Measurements from ENCODE around the gene ITGA6.

ITGA6 gene

GRCh38 chr2:172445851-172446250 lies 18.5 kb downstream of the ITGA6 start:
- H3K27ac ChIP-seq, result no peak overlapping the region

GRCh38 chr2:172446474-172447063 lies 19.2 kb downstream of the ITGA6 start:
- H3K4me3 ChIP-seq (ENCODE audit: low read depth, low read length), result no peak overlapping the region
- TF ChIP-seq CTCF (IDR thresholded peaks at IDR 0.05; ENCODE audit: low read depth, low read length), result no peak
- DNase-seq, result no peak
- H3K27me3 ChIP-seq (ENCODE audit: insufficient read depth, low read depth, severe bottlenecking), result no peaks in the 10 kb centered on the region
- no peak overlapping the region for H3K27ac ChIP-seq
- H3K36me3 ChIP-seq, result no peaks in the 10 kb centered on the region
- no peaks in the 10 kb centered on the region for H3K9me3 ChIP-seq (ENCODE audit: severe bottlenecking)

More at GRCh38 chr2:172445851-172446250, 18.5 kb downstream of the ITGA6 start:
- Histone ChIP-seq H3K27me3 (ENCODE audit: insufficient read depth, low read depth, severe bottlenecking) (no peaks in the 10 kb centered on the region), H3K9me3 (ENCODE audit: severe bottlenecking) (no peaks in the 10 kb centered on the region), H3K36me3 (no peaks in the 10 kb centered on the region), H3K4me3 (ENCODE audit: low read depth, low read length) (no peak overlapping the region)
- DNase-seq, result no peak
- TF ChIP-seq CTCF (IDR thresholded peaks at IDR 0.05; ENCODE audit: low read depth, low read length), result no peak

- Histone ChIP-seq H3K9me3 (ENCODE audit: severe bottlenecking) (no peaks in the 10 kb centered on the region), H3K4me3 (ENCODE audit: low read depth, low read length) (no peak overlapping the region), H3K27ac (no peak overlapping the region), H3K36me3 (no peaks in the 10 kb centered on the region), H3K27me3 (ENCODE audit: insufficient read depth, low read depth, severe bottlenecking) (no peaks in the 10 kb centered on the region)
- TF ChIP-seq CTCF (IDR thresholded peaks at IDR 0.05; ENCODE audit: low read depth, low read length), result no peak
- no peak for DNase-seq
These were observed 20.6 kb downstream of the ITGA6 start for GRCh38 chr2:172447811-172448493.

DNA sequence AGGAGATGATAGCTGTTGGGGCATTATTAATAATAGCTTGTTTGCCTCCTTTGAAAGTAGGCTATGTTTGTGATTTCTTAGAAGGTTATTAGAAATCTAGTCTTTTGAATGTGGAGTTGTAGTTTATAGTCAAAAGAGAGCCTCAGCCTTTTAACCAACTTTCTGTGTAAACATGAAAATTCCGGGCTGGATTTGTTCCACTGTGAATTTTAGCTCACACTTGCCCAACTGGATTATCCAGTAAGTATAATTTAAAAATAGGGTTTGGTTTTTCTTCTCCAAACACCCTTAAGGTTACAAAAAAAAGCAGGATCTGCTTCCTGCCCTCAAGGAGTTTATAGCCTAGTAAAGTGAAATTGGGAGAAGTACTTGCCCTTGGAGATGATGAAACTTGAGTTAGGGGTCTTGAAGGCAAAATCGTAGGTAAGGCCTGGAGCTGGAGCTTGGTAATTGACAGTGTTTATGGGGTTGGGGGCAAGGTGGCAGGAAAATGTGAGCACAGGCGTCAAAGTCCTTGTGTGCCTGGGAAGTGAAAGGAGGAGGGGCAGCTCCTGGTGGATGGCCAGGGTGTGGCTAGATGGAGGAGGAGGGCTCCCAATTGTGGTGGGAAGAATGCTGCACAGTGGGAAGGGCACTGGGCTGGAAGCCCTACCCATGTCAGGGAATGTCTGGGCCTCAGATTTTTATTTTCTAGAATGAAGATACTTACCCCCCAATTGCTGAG lies 21.3 kb downstream of the ITGA6 start:
- no peaks in the 10 kb centered on the region for H3K27me3 ChIP-seq (ENCODE audit: insufficient read depth, low read depth, severe bottlenecking)
- DNase-seq, result no peak
- no peak overlapping the region for H3K27ac ChIP-seq
- no peaks in the 10 kb centered on the region for H3K9me3 ChIP-seq (ENCODE audit: severe bottlenecking)
- H3K36me3 ChIP-seq, result no peaks in the 10 kb centered on the region
- no peak overlapping the region for H3K4me3 ChIP-seq (ENCODE audit: low read depth, low read length)
- no peak for TF ChIP-seq CTCF (IDR thresholded peaks at IDR 0.05; ENCODE audit: low read depth, low read length)

DNA sequence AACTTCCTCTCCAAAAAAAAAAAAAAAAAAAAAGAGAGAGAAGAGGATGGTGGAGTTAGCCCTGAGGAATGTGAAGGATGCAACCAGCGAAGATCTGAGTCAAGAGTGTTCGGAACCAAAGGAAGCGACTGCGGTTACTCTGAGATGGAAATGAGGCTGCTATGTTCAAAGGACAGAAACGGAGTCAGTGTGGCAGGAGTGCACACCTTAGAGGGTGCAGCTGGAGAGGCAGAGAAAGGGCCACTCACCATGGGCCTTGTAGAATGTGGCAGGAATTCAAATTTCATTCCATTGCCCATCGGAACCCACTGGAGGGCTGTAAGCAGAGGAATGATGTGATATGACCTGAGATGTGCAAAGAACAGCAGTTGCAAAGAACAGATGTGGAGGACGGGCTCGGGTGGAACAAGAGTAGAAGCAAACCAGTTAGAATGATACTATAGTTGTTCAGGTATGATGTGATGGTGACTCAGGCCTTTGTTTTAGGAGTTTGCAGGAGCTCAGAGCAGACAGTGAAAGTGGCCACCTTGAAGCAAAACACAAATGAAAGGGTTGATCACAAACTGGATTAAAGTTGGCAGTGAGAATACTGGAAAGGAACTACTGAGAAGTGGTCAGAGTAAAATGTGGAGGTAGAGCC lies 22.6 kb downstream of the ITGA6 start:
- no peak for DNase-seq
- no peaks in the 10 kb centered on the region for H3K27me3 ChIP-seq (ENCODE audit: insufficient read depth, low read depth, severe bottlenecking)
- no peak overlapping the region for H3K27ac ChIP-seq
- no peak for TF ChIP-seq CTCF (IDR thresholded peaks at IDR 0.05; ENCODE audit: low read depth, low read length)
- no peaks in the 10 kb centered on the region for H3K36me3 ChIP-seq
- H3K9me3 ChIP-seq (ENCODE audit: severe bottlenecking), result no peaks in the 10 kb centered on the region
- no peak overlapping the region for H3K4me3 ChIP-seq (ENCODE audit: low read depth, low read length)
